Loucy (cell line): ENCODE measurements around the gene SRRM4.

Experiments
- H2AFZ ChIP-seq: fragments of 200-600 bp; sonication (generic); 2 replicates; pipeline ENCODE4 v1.6.0; 2016; ENCODE audit warnings: antibody characterized with exemption, mild to moderate bottlenecking, low read length, moderate library complexity
- H3F3A ChIP-seq: fragments of 200-600 bp; 2 replicates; pipeline ENCODE4 v1.6.0; 2016; ENCODE audit warnings: antibody characterized with exemption, low read depth, mild to moderate bottlenecking
- H3K27me3 ChIP-seq: fragments of 200-600 bp; sonication (generic); 2 replicates; pipeline ENCODE4 v1.6.1; 2014; ENCODE audit warnings: low read length, mild to moderate bottlenecking; ENCODE audit not compliant: insufficient read depth, poor library complexity, severe bottlenecking
- H3K36me3 ChIP-seq: fragments of 200-600 bp; sonication (generic); 2 replicates; pipeline ENCODE4 v1.6.1; 2016; ENCODE audit warnings: low read length; ENCODE audit not compliant: insufficient read depth
- H3K4me1 ChIP-seq: fragments of 200-600 bp; sonication (generic); 2 replicates; pipeline ENCODE4 v1.5.1; 2014; ENCODE audit warnings: low read length, mild to moderate bottlenecking; ENCODE audit not compliant: insufficient read depth, poor library complexity, severe bottlenecking
- H3K4me2 ChIP-seq: fragments of 200-600 bp; sonication (generic); 2 replicates; pipeline ENCODE4 v1.6.0; 2014; ENCODE audit warnings: antibody characterized with exemption, low read length, low read depth, mild to moderate bottlenecking; ENCODE audit not compliant: poor library complexity, severe bottlenecking
- H3K4me3 ChIP-seq: fragments of 200-600 bp; sonication (generic); 2 replicates; pipeline ENCODE4 v1.5.1; 2014; ENCODE audit warnings: low read length, mild to moderate bottlenecking, mixed read lengths; ENCODE audit not compliant: poor library complexity, severe bottlenecking
- H3K79me2 ChIP-seq: fragments of 200-600 bp; sonication (generic); 2 replicates; pipeline ENCODE4 v1.6.1; 2014; ENCODE audit warnings: low read length; ENCODE audit not compliant: insufficient read depth
- H3K9ac ChIP-seq: fragments of 200-600 bp; sonication (generic); 2 replicates; pipeline ENCODE4 v1.6.0; 2014; ENCODE audit warnings: mild to moderate bottlenecking, low read depth, low read length, moderate library complexity; ENCODE audit not compliant: poor library complexity, severe bottlenecking
- H3K9me2 ChIP-seq: fragments of 200-600 bp; sonication (generic); replicated peaks from 2 replicates; pipeline ENCODE4 v1.6.1; 2016; ENCODE audit warnings: low read depth, low read length, mixed read lengths
- H3K9me3 ChIP-seq: fragments of 200-600 bp; sonication (generic); 2 replicates; pipeline ENCODE4 v1.6.1; 2014; ENCODE audit warnings: mild to moderate bottlenecking, antibody characterized with exemption, low read length, low read depth; ENCODE audit not compliant: insufficient read depth
- H4K20me1 ChIP-seq: fragments of 200-600 bp; sonication (generic); 2 replicates; pipeline ENCODE4 v1.6.0; 2014; ENCODE audit warnings: antibody characterized with exemption, low read length, mild to moderate bottlenecking; ENCODE audit not compliant: insufficient read depth, poor library complexity, severe bottlenecking
- CTCF ChIP-seq: fragments of 200-600 bp; sonication (generic); conservative IDR thresholded peaks from 2 replicates; pipeline ENCODE4 v1.5.1; 2014; ENCODE audit warnings: mild to moderate bottlenecking, antibody characterized with exemption, low read length
- EZH2phosphoT487 ChIP-seq: fragments of 200-600 bp; IDR thresholded peaks from 2 replicates; pipeline ENCODE4 v1.6.1; 2018; ENCODE audit warnings: antibody characterized with exemption, mild to moderate bottlenecking, moderate library complexity, borderline replicate concordance

The SRRM4 gene

GRCh38 chr12:119082496-119082895 lies 101.2 kb downstream of the SRRM4 start:
- Histone ChIP-seq H4K20me1 (no peaks in the 10 kb centered on the region), H3K36me3 (no peaks in the 10 kb centered on the region), H3K9me2 (no peaks in the 10 kb centered on the region; the same call in 1 of the 2 replicates), H3K4me2 (no peak overlapping the region), H3K9ac (no peak overlapping the region), H3K4me1 (no peaks in the 10 kb centered on the region), H2AFZ (no peak overlapping the region), H3K9me3 (no peaks in the 10 kb centered on the region), H3K27me3 (no peaks in the 10 kb centered on the region), H3F3A (no peaks in the 10 kb centered on the region), H3K79me2 (no peaks in the 10 kb centered on the region), H3K4me3 (no peak overlapping the region)
- TF ChIP-seq EZH2phosphoT487, result no peak
- TF ChIP-seq CTCF, result no peak

- H3K4me2 ChIP-seq, result no peak overlapping the region
- no peaks in the 10 kb centered on the region for H3K9me3 ChIP-seq
- no peak for TF ChIP-seq CTCF
- H2AFZ ChIP-seq, result no peak overlapping the region
- no peaks in the 10 kb centered on the region for H3K27me3 ChIP-seq
- no peak overlapping the region for H3K4me3 ChIP-seq
- no peaks in the 10 kb centered on the region for H4K20me1 ChIP-seq
- no peaks in the 10 kb centered on the region for H3K79me2 ChIP-seq
- H3K9ac ChIP-seq, result no peak overlapping the region
- H3K36me3 ChIP-seq, result no peaks in the 10 kb centered on the region
- no peaks in the 10 kb centered on the region for H3K9me2 ChIP-seq
- H3F3A ChIP-seq, result no peaks in the 10 kb centered on the region
- H3K4me1 ChIP-seq, result no peaks in the 10 kb centered on the region
Observed at GRCh38 chr12:119088685-119089379, 107.5 kb downstream of the SRRM4 start.

GRCh38 chr12:119089380-119090013 lies 108.2 kb downstream of the SRRM4 start:
- Histone ChIP-seq H3K4me1 (no peaks in the 10 kb centered on the region), H4K20me1 (no peaks in the 10 kb centered on the region), H3K27me3 (no peaks in the 10 kb centered on the region), H3F3A (no peaks in the 10 kb centered on the region), H3K9me3 (no peaks in the 10 kb centered on the region), H3K36me3 (no peaks in the 10 kb centered on the region), H3K4me3 (no peak overlapping the region), H2AFZ (no peak overlapping the region), H3K4me2 (no peak overlapping the region), H3K79me2 (no peaks in the 10 kb centered on the region), H3K9ac (no peak overlapping the region), H3K9me2 (no peaks in the 10 kb centered on the region)
- TF ChIP-seq EZH2phosphoT487 (no peak), CTCF (no peak)
